IPS-20b (cell line): ENCODE data around the gene RNF144A.

ENCODE experiments used
- H3K27ac ChIP-seq: one replicate; pipeline ENCODE4 v1.5.1; 2013; ENCODE audit warnings: low read length
- H3K27me3 ChIP-seq: 2 replicates; pipeline ENCODE4 v1.6.1; 2013; ENCODE audit warnings: mild to moderate bottlenecking, low read length, inconsistent platforms; ENCODE audit not compliant: insufficient read depth
- H3K36me3 ChIP-seq: 2 replicates; pipeline ENCODE4 v1.6.1; 2013; ENCODE audit warnings: low read depth, mild to moderate bottlenecking, inconsistent platforms, low read length, moderate library complexity; ENCODE audit not compliant: insufficient read depth
- H3K4me1 ChIP-seq: 2 replicates; pipeline ENCODE4 v1.6.1; 2013; ENCODE audit warnings: mild to moderate bottlenecking, control low read depth, inconsistent platforms, low read length, moderate library complexity; ENCODE audit not compliant: insufficient read depth
- H3K4me3 ChIP-seq: 2 replicates; pipeline ENCODE4 v1.5.1; 2013; ENCODE audit warnings: mild to moderate bottlenecking, low read length, inconsistent platforms
- H3K9ac ChIP-seq: 2 replicates; pipeline ENCODE4 v1.6.1; 2013; ENCODE audit warnings: low read depth, mild to moderate bottlenecking, inconsistent platforms, low read length, moderate library complexity
- H3K9me3 ChIP-seq: 2 replicates; pipeline ENCODE4 v1.6.1; 2013; ENCODE audit warnings: mild to moderate bottlenecking, low read depth, low read length, inconsistent platforms; ENCODE audit not compliant: insufficient read depth

Gene RNF144A

DNA sequence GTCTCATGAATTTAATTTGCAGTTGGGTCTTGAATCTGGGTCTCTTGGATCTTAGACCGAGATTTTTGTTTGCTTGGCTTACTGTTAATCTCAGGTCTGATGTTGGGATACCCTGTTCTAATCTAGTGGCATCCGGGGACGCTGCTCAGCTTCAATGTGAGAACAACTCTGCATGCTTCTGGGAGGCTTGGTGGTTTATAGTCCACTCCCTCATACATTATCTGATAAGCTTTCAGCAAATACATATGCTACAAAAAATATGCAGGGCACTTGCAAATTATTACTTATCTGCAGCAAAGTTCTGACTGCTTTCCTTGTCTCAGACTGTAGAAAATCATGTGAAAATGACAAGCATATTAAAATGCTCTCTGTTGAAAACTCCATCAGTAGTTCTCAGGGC, 39.4 kb downstream of the RNF144A start:
- Histone ChIP-seq H3K9me3 (no peaks in the 10 kb centered on the region), H3K4me3 (no peak overlapping the region), H3K9ac (no peak overlapping the region), H3K27ac (no peak overlapping the region), H3K36me3 (no peaks in the 10 kb centered on the region), H3K4me1 (no peaks in the 10 kb centered on the region), H3K27me3 (no peaks in the 10 kb centered on the region)

DNA sequence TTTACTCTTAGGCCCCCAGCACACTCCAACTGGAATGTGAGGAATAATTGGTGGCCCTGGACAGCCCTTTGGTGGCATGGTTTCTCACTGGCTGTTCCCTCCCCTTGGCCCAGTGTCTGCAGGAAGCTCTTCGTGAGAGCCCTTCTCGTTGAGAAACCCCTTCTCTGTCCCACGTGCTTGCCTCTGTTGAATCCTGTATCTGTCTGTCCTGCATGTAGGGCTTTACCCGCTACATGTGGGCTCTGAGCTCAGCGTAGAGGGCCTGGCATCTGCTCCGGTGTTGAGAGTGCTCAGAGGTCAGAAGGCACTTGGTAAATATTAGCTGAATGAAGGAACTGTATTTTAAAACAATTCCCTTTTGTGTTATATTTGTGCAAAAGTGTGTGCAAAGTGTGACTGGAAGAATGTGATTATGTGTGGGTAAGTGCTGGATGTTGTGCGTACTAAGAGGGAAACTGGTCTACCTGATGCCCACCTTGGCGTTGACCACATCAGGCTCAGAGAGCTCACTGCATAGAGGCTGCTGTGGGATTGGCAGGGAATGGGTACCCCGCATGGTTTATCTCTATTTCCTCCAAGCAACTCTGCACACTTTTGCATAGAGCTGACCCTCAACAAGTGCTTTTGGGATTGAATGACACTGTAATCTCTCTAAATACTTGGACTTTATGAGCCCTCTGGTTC, 40.0 kb downstream of the RNF144A start:
- no peaks in the 10 kb centered on the region for H3K9me3 ChIP-seq
- H3K27me3 ChIP-seq, result no peaks in the 10 kb centered on the region
- no peak overlapping the region for H3K9ac ChIP-seq
- H3K4me1 ChIP-seq, result no peaks in the 10 kb centered on the region
- no peaks in the 10 kb centered on the region for H3K36me3 ChIP-seq
- no peak overlapping the region for H3K4me3 ChIP-seq
- no peak overlapping the region for H3K27ac ChIP-seq

DNA sequence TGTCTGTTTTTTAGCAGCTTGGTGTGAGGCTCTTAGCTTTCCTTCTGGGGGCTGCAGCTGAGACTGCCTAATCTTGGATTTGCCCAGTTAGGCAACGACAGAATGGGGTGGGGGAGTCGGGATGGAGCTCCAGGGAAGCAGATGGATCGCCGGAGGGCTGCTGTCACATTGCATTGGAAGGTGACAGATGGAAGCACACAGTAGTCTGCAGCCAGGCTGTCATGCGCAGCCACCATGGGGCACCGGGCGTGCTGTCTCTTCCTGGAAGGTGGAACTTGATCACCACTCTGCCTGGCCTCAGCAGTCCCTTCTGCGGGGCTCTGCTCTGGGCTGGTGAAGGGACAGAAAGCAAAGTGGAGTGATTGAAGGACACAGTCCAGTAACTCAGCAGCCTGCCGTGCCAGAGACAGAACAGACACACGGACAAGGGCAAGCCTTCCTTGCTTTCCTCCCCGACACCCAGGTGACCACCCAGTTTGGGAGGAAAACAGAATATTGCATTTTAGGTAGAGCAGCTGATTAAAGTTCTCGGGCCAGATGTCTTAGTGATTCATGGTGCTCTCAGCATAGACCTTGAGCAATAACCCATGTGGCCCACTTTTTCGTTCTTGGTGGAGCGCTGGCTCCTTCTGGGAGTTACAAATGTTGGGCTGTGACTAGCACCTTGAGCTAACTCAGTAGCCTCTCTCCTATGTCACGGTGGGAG, 40.9 kb downstream of the RNF144A start:
- no peak overlapping the region for H3K4me3 ChIP-seq
- no peak overlapping the region for H3K9ac ChIP-seq
- H3K9me3 ChIP-seq, result no peaks in the 10 kb centered on the region
- no peaks in the 10 kb centered on the region for H3K27me3 ChIP-seq
- H3K4me1 ChIP-seq, result no peaks in the 10 kb centered on the region
- no peak overlapping the region for H3K27ac ChIP-seq
- no peaks in the 10 kb centered on the region for H3K36me3 ChIP-seq

DNA sequence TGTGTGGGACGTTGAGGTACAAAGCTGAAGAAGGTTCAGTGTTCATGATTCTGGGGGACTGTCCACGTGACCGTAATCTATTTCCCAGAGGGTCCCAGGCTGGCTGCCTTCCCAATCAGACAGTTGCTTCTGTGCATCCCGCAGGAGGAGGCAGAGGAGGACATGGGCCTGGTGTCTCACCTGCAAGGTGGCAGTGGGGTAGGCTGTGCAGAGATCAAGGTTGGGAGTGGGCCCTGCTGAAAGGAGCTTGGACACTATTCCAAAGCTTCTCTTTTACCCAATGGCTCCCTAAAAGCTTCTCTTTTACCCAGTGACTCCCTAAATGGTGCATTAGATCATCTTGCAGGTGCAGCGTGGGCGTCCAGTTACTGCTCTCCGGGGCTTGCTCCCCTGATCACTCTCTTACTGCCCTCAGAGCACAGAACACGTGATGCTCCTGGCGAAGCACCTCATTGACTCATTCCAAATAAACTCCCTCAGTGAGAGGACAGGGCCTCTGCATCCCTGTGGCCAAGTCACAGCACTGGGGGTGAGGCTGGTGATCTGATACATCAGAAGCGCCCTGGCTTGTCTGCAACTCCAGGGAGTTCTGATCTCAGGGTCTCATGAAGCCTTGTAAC, 41.5 kb downstream of the RNF144A start:
- Histone ChIP-seq H3K27ac (no peak overlapping the region), H3K9me3 (no peaks in the 10 kb centered on the region), H3K4me3 (no peak overlapping the region), H3K36me3 (no peaks in the 10 kb centered on the region), H3K27me3 (no peaks in the 10 kb centered on the region), H3K4me1 (no peaks in the 10 kb centered on the region), H3K9ac (no peak overlapping the region)

DNA sequence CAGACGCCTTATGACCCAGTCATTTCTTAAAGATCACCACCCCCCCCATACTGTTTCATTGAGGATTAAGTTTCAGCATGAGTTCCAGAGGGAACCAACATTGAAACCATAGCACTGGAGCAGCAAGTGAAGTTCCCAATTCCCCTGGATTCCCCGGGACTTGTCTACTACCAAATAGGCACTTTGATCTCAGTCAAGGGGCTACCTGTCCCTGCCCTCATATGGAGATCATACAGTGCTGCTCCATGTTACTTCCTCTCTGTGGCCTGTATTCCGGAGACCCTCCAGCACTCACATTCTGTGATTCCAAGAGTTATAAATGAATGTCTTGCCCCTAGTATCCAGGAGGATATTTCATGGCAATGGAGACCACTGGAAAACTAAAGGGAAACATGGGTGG, 42.5 kb downstream of the RNF144A start:
- no peak overlapping the region for H3K9ac ChIP-seq
- no peaks in the 10 kb centered on the region for H3K27me3 ChIP-seq
- no peaks in the 10 kb centered on the region for H3K4me1 ChIP-seq
- H3K27ac ChIP-seq, result no peak overlapping the region
- H3K36me3 ChIP-seq, result no peaks in the 10 kb centered on the region
- H3K4me3 ChIP-seq, result no peak overlapping the region
- H3K9me3 ChIP-seq, result no peaks in the 10 kb centered on the region

DNA sequence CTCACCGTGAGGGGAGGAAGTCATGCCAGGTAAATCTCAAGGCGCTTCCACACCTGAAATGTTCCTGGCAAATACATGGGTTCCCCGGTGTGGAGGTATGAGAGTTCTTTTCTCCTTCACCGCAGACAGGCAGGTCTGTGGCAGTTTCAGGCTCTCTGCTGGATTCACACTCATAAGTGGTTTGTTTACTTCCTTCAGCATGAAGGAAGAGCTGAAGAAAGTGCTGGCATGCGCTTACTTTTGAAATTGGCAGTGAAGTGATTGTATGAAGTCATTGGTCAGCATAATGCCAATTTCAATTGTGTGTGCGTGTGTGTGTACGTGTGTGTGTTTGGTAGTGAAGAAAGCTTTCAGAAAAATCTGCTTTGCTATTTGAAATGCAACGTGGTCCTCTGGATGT, 43.4 kb downstream of the RNF144A start:
- no peaks in the 10 kb centered on the region for H3K36me3 ChIP-seq
- no peaks in the 10 kb centered on the region for H3K27me3 ChIP-seq
- H3K27ac ChIP-seq, result no peak overlapping the region
- no peak overlapping the region for H3K4me3 ChIP-seq
- no peaks in the 10 kb centered on the region for H3K9me3 ChIP-seq
- no peaks in the 10 kb centered on the region for H3K4me1 ChIP-seq
- no peak overlapping the region for H3K9ac ChIP-seq

DNA sequence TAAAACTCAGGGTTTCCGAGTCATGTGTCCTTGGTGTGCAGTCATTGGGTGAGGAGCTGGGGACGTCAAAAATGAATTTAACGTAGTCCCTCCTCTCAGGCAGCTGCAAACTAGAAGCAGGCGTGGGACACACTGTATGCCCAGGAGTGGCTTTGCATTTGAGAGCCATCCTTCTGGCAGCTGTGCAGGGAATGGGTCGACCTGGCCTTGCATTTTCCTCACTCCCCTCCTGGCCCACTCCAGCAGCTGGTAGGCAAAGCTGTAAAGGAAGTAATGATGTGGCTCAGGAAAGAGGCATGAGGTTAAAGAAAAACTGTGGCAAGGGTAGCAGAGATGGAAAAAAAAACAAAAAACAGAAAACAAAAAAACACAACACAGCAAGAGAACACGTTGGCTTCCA, 46.5 kb downstream of the RNF144A start:
- no peak overlapping the region for H3K27ac ChIP-seq
- no peaks in the 10 kb centered on the region for H3K27me3 ChIP-seq
- no peaks in the 10 kb centered on the region for H3K36me3 ChIP-seq
- no peaks in the 10 kb centered on the region for H3K9me3 ChIP-seq
- H3K9ac ChIP-seq, result no peak overlapping the region
- no peak overlapping the region for H3K4me3 ChIP-seq
- no peaks in the 10 kb centered on the region for H3K4me1 ChIP-seq

DNA sequence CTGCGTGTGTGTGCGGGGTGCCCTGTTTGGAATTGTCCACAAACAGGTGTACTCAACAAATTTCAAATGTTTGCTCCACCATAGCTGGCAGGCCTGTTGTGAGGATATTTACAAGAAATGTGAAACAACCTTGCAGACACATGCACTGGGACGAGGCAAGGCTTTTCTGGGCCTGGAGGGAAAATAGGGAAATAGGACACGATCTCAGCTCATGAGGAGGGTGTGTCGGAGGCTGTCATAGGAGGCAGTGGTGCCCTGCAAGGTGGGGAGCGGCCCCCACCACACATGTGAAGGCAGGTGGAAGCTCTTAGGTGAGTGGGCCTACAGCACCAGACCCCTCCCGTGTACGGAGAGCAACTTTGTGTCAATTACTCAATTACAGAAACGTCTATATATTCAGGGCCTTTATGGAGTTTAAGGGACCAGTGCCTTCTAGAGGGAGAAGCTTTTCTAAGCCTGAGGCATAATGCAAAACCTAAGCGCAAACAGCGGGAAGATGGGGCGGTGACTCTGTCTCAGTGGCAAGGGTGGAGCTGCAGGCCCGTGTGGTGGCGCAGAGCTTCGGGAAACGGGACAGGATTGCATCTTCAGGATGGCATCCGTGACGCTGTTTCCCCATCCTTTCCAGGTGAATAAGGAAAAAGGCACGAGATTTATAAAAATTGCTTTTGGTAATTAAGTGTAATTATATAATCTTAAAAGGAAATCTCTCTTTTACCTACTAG, 48.0 kb downstream of the RNF144A start:
- no peak overlapping the region for H3K9ac ChIP-seq
- no peaks in the 10 kb centered on the region for H3K4me1 ChIP-seq

GRCh38 chr2:6966446-6966940, 49.3 kb downstream of the RNF144A start:
- H3K9ac ChIP-seq, result no peak overlapping the region
- H3K9me3 ChIP-seq, result no peaks in the 10 kb centered on the region
- no peaks in the 10 kb centered on the region for H3K27me3 ChIP-seq
- H3K36me3 ChIP-seq, result 0 out of 2 replicates have a peak, but pooled peaks cover 4% of the 10 kb centered on the region
- H3K27ac ChIP-seq, result no peak overlapping the region
- no peak overlapping the region for H3K4me3 ChIP-seq
- no peaks in the 10 kb centered on the region for H3K4me1 ChIP-seq

More for the DNA sequence above, 48.0 kb downstream of the RNF144A start:
- Histone ChIP-seq H3K27me3 (no peaks in the 10 kb centered on the region), H3K27ac (no peak overlapping the region), H3K4me3 (no peak overlapping the region), H3K9me3 (no peaks in the 10 kb centered on the region), H3K36me3 (no peaks in the 10 kb centered on the region)

- no peak overlapping the region for H3K4me3 ChIP-seq
- H3K27ac ChIP-seq, result no peak overlapping the region
- no peak overlapping the region for H3K9ac ChIP-seq
- H3K36me3 ChIP-seq, result 0 out of 2 replicates have a peak, but pooled peaks cover 4% of the 10 kb centered on the region
- no peaks in the 10 kb centered on the region for H3K27me3 ChIP-seq
- H3K4me1 ChIP-seq, result no peaks in the 10 kb centered on the region
- no peaks in the 10 kb centered on the region for H3K9me3 ChIP-seq
Measured at GRCh38 chr2:6967301-6967700, 50.1 kb downstream of the RNF144A start.

GRCh38 chr2:6968319-6969100, 51.3 kb downstream of the RNF144A start:
- no peaks in the 10 kb centered on the region for H3K4me1 ChIP-seq
- no peak overlapping the region for H3K27ac ChIP-seq
- H3K27me3 ChIP-seq, result no peaks in the 10 kb centered on the region
- no peaks in the 10 kb centered on the region for H3K9me3 ChIP-seq
- H3K36me3 ChIP-seq, result 0 out of 2 replicates have a peak, but pooled peaks cover 4% of the 10 kb centered on the region
- no peak overlapping the region for H3K9ac ChIP-seq
- no peak overlapping the region for H3K4me3 ChIP-seq
